ENCODE data around the gene CREBBP.

Gene CREBBP

DNA sequence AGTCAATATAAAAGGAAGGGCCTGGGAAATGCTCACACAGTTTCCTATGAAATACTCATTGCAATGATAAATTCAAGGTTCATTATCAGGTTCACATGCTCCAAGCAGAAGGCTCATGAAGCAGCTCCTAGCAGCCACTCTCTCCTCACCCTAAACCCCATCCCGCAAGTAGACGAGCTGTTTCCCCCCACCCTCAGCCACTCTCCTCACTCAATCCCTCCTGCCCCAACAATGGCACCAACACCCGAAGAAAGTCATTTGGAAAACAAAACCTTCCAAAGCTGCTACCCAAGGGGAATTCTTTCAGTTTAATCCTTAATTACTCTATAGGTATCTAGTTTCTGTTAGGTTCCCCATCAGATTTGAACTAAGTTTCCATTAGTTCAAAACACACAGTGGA is 69.7 kb downstream of the CREBBP start:
- no peak overlapping the region for H3K9ac ChIP-seq (ENCODE audit: insufficient read length, low read depth)
- no peak overlapping the region for H3K4me3 ChIP-seq (ENCODE audit: insufficient read length, low read depth)
- peaks cover 2% of the 10 kb centered on the region for H3K4me1 ChIP-seq (ENCODE audit: insufficient read depth, insufficient read length)
- peak; percentile 5 for DNase-seq (ENCODE audit: low read depth, low spot score)
- H3K36me3 ChIP-seq (ENCODE audit: insufficient read depth, insufficient read length, low read length), result peaks cover 42% of the 10 kb centered on the region
- no peaks in the 10 kb centered on the region for H3K27me3 ChIP-seq (ENCODE audit: insufficient read depth, insufficient read length)
- no peaks in the 10 kb centered on the region for H3K9me3 ChIP-seq (ENCODE audit: insufficient read depth, low read length)
- TF ChIP-seq SUZ12 (IDR thresholded peaks at IDR 0.05; ENCODE audit: extremely low read depth, insufficient read depth, insufficient read length) (no peak), ZNF274 (IDR thresholded peaks at IDR 0.05; ENCODE audit: low read depth, low read length) (no peak), YY1 (IDR thresholded peaks at IDR 0.05; ENCODE audit: insufficient read depth, insufficient read length) (no peak)

- Histone ChIP-seq H3K9ac (ENCODE audit: insufficient read length, low read depth) (no peak overlapping the region), H3K27me3 (ENCODE audit: insufficient read depth, insufficient read length) (no peaks in the 10 kb centered on the region), H3K9me3 (ENCODE audit: insufficient read depth, low read length) (no peaks in the 10 kb centered on the region), H3K4me1 (ENCODE audit: insufficient read depth, insufficient read length) (peaks cover 2% of the 10 kb centered on the region), H3K4me3 (ENCODE audit: insufficient read length, low read depth) (no peak overlapping the region), H3K36me3 (ENCODE audit: insufficient read depth, insufficient read length, low read length) (peaks cover 42% of the 10 kb centered on the region)
- no peak for DNase-seq (ENCODE audit: low read depth, low spot score)
- TF ChIP-seq ZNF274 (IDR thresholded peaks at IDR 0.05; ENCODE audit: low read depth, low read length) (no peak), YY1 (IDR thresholded peaks at IDR 0.05; ENCODE audit: insufficient read depth, insufficient read length) (no peak), SUZ12 (IDR thresholded peaks at IDR 0.05; ENCODE audit: extremely low read depth, insufficient read depth, insufficient read length) (no peak)
Measured at GRCh38 chr16:3810198-3810664, 70.3 kb downstream of the CREBBP start.

DNA sequence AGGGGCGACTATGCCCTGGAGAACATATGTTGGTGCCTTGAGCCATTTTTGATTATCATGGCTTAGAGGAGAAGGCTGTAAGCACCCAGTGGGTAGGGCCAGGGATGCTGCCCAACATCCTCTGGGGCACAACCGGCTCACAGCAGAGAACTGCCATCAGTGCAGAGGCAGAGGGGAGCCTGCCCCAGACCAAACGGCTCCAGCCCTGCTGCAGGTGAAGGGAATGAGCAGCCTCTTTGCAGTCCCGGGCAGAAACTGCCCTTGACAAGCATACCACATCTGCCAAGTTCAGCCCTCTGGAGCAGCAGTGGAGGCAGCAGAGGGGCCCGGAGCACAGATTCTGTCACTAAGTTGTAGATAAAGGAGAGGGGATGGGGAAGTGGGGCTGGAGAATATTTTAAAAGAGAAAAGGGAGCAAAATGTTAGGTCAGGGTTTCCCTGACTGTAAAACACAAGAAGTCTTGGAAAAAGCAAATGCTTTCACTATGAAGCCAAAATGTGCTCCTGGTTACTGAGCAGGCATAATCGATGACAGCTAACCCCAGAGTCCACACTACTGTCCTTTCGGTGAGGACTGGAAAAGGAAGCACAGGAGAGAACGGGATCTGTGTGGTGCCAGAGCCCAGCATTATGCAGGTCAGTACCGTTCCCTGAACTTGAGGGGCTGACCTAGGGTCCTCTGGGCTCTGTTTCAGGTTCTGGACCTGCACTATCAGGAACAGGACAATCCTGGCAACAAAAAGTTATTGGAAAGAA is 72.0 kb downstream of the CREBBP start:
- H3K4me1 ChIP-seq (ENCODE audit: insufficient read depth, insufficient read length), result peaks cover 2% of the 10 kb centered on the region
- H3K4me3 ChIP-seq (ENCODE audit: insufficient read length, low read depth), result no peak overlapping the region
- TF ChIP-seq YY1 (IDR thresholded peaks at IDR 0.05; ENCODE audit: insufficient read depth, insufficient read length) (no peak), SUZ12 (IDR thresholded peaks at IDR 0.05; ENCODE audit: extremely low read depth, insufficient read depth, insufficient read length) (no peak), ZNF274 (IDR thresholded peaks at IDR 0.05; ENCODE audit: low read depth, low read length) (no peak)
- H3K27me3 ChIP-seq (ENCODE audit: insufficient read depth, insufficient read length), result no peaks in the 10 kb centered on the region
- H3K9ac ChIP-seq (ENCODE audit: insufficient read length, low read depth), result no peak overlapping the region
- H3K36me3 ChIP-seq (ENCODE audit: insufficient read depth, insufficient read length, low read length), result peaks cover 47% of the 10 kb centered on the region
- no peak for DNase-seq (ENCODE audit: low read depth, low spot score)
- no peaks in the 10 kb centered on the region for H3K9me3 ChIP-seq (ENCODE audit: insufficient read depth, low read length)

GRCh38 chr16:3807425-3808123 is 72.9 kb downstream of the CREBBP start:
- Histone ChIP-seq H3K36me3 (ENCODE audit: insufficient read depth, insufficient read length, low read length) (peaks cover 50% of the 10 kb centered on the region), H3K4me1 (ENCODE audit: insufficient read depth, insufficient read length) (peaks cover 2% of the 10 kb centered on the region), H3K9me3 (ENCODE audit: insufficient read depth, low read length) (no peaks in the 10 kb centered on the region)

GRCh38 chr16:3804426-3805016 is 76.0 kb downstream of the CREBBP start:
- TF ChIP-seq SUZ12 (IDR thresholded peaks at IDR 0.05; ENCODE audit: extremely low read depth, insufficient read depth, insufficient read length) (no peak), ZNF274 (IDR thresholded peaks at IDR 0.05; ENCODE audit: low read depth, low read length) (no peak), YY1 (IDR thresholded peaks at IDR 0.05; ENCODE audit: insufficient read depth, insufficient read length) (no peak)
- Histone ChIP-seq H3K4me3 (ENCODE audit: insufficient read length, low read depth) (no peak overlapping the region), H3K9me3 (ENCODE audit: insufficient read depth, low read length) (no peaks in the 10 kb centered on the region), H3K27me3 (ENCODE audit: insufficient read depth, insufficient read length) (no peaks in the 10 kb centered on the region), H3K4me1 (ENCODE audit: insufficient read depth, insufficient read length) (no peaks in the 10 kb centered on the region), H3K36me3 (ENCODE audit: insufficient read depth, insufficient read length, low read length) (peaks cover 42% of the 10 kb centered on the region), H3K9ac (ENCODE audit: insufficient read length, low read depth) (no peak overlapping the region)
- DNase-seq (ENCODE audit: low read depth, low spot score), result no peak

More at GRCh38 chr16:3807425-3808123, 72.9 kb downstream of the CREBBP start:
- no peaks in the 10 kb centered on the region for H3K27me3 ChIP-seq (ENCODE audit: insufficient read depth, insufficient read length)
- H3K4me3 ChIP-seq (ENCODE audit: insufficient read length, low read depth), result no peak overlapping the region
- DNase-seq (ENCODE audit: low read depth, low spot score), result no peak
- H3K9ac ChIP-seq (ENCODE audit: insufficient read length, low read depth), result no peak overlapping the region
- TF ChIP-seq SUZ12 (IDR thresholded peaks at IDR 0.05; ENCODE audit: extremely low read depth, insufficient read depth, insufficient read length), result no peak
- no peak for TF ChIP-seq ZNF274 (IDR thresholded peaks at IDR 0.05; ENCODE audit: low read depth, low read length)
- TF ChIP-seq YY1 (IDR thresholded peaks at IDR 0.05; ENCODE audit: insufficient read depth, insufficient read length), result no peak

DNA sequence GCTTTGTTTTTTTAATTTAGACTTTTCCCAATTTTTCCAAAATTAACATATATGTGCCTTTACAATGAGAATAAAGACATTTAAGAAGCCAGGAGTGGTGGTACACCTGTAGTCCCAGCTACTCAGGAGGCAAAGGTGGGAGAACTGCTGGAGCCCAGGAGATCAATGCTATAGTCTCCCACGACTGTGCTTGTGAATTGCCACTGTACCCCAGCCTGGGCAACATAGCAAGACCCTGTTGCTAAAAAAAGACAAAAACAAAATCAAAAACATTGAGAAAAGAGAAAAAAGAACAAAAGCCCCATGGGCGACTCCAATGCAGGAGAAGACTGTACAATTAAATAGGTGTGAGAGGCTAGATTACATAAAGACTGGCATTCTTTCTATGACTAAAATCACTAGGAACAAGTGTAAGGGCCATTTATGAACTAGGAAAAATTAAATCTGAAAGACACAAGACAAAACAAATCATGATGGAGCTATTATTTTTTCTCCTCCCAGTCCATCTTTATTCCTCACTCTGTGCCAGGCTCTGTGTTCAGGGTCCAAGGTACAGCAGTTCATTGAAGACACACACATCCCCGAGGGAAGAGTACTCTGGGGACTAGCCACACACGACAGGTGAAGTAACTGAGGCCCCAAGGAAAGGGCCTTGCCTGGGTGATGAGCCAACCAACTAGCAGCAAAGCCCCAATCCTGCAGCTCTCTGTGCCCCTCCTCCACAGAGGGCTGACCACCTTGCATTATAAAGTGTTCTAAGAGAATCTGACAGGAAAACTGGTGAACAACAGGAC is 79.8 kb downstream of the CREBBP start:
- Histone ChIP-seq H3K9me3 (ENCODE audit: insufficient read depth, low read length) (no peaks in the 10 kb centered on the region), H3K4me3 (ENCODE audit: insufficient read length, low read depth) (no peak overlapping the region), H3K4me1 (ENCODE audit: insufficient read depth, insufficient read length) (peaks cover 2% of the 10 kb centered on the region), H3K27me3 (ENCODE audit: insufficient read depth, insufficient read length) (no peaks in the 10 kb centered on the region), H3K9ac (ENCODE audit: insufficient read length, low read depth) (no peak overlapping the region), H3K36me3 (ENCODE audit: insufficient read depth, insufficient read length, low read length) (peaks cover 12% of the 10 kb centered on the region)
- no peak for DNase-seq (ENCODE audit: low read depth, low spot score)
- TF ChIP-seq YY1 (IDR thresholded peaks at IDR 0.05; ENCODE audit: insufficient read depth, insufficient read length) (no peak), SUZ12 (IDR thresholded peaks at IDR 0.05; ENCODE audit: extremely low read depth, insufficient read depth, insufficient read length) (no peak), ZNF274 (IDR thresholded peaks at IDR 0.05; ENCODE audit: low read depth, low read length) (no peak)
